ENCODE measurements around the gene UBE2C.

Gene UBE2C

GRCh38 chr20:45845452-45845851 lies 33.0 kb downstream of the UBE2C start:
- Histone ChIP-seq H3K4me3 (ENCODE audit: insufficient read depth, low read length, poor library complexity, severe bottlenecking) (no peak overlapping the region), H3K9me3 (ENCODE audit: insufficient read depth, low read length) (no peaks in the 10 kb centered on the region), H3K27ac (ENCODE audit: low read depth, low read length) (no peak overlapping the region), H3K9me2 (replicated peaks; ENCODE audit: insufficient read depth, low read length) (no peaks in the 10 kb centered on the region), H3K27me3 (ENCODE audit: low read length) (no peaks in the 10 kb centered on the region), H2AFZ (ENCODE audit: low read depth, low read length, severe bottlenecking) (no peak overlapping the region), H3K9ac (ENCODE audit: low read length) (no peak overlapping the region), H3K4me2 (ENCODE audit: low read depth, low read length, poor library complexity, severe bottlenecking) (no peak overlapping the region), H4K20me1 (ENCODE audit: low read depth, low read length) (no peaks in the 10 kb centered on the region), H3F3A (ENCODE audit: insufficient read depth) (no peaks in the 10 kb centered on the region), H3K36me3 (ENCODE audit: low read length) (no peaks in the 10 kb centered on the region), H3K79me2 (ENCODE audit: insufficient read depth, low read length) (no peaks in the 10 kb centered on the region)
- TF ChIP-seq CTCF (IDR thresholded peaks at IDR 0.05; ENCODE audit: insufficient read depth, low read length, poor library complexity, severe bottlenecking), result no peak
- TF ChIP-seq EZH2phosphoT487 (conservative IDR thresholded peaks at IDR 0.05; ENCODE audit: low read length), result no peak

- Histone ChIP-seq H3K4me2 (ENCODE audit: low read depth, low read length, poor library complexity, severe bottlenecking) (no peak overlapping the region), H3K9me3 (ENCODE audit: insufficient read depth, low read length) (no peaks in the 10 kb centered on the region), H3K9ac (ENCODE audit: low read length) (no peak overlapping the region), H3K79me2 (ENCODE audit: insufficient read depth, low read length) (no peaks in the 10 kb centered on the region), H3K4me3 (ENCODE audit: insufficient read depth, low read length, poor library complexity, severe bottlenecking) (no peak overlapping the region), H3K36me3 (ENCODE audit: low read length) (no peaks in the 10 kb centered on the region), H3K9me2 (replicated peaks; ENCODE audit: insufficient read depth, low read length) (no peaks in the 10 kb centered on the region), H3K27ac (ENCODE audit: low read depth, low read length) (no peak overlapping the region), H3K27me3 (ENCODE audit: low read length) (no peaks in the 10 kb centered on the region), H2AFZ (ENCODE audit: low read depth, low read length, severe bottlenecking) (no peak overlapping the region), H4K20me1 (ENCODE audit: low read depth, low read length) (no peaks in the 10 kb centered on the region), H3F3A (ENCODE audit: insufficient read depth) (no peaks in the 10 kb centered on the region)
- TF ChIP-seq CTCF (IDR thresholded peaks at IDR 0.05; ENCODE audit: insufficient read depth, low read length, poor library complexity, severe bottlenecking), result no peak
- no peak for TF ChIP-seq EZH2phosphoT487 (conservative IDR thresholded peaks at IDR 0.05; ENCODE audit: low read length)
Measured at GRCh38 chr20:45848421-45848820, 36.0 kb downstream of the UBE2C start.

GRCh38 chr20:45848969-45849582 lies 36.6 kb downstream of the UBE2C start:
- Histone ChIP-seq H2AFZ (ENCODE audit: low read depth, low read length, severe bottlenecking) (no peak overlapping the region), H3F3A (ENCODE audit: insufficient read depth) (no peaks in the 10 kb centered on the region), H3K4me2 (ENCODE audit: low read depth, low read length, poor library complexity, severe bottlenecking) (no peak overlapping the region), H3K79me2 (ENCODE audit: insufficient read depth, low read length) (no peaks in the 10 kb centered on the region), H3K9me3 (ENCODE audit: insufficient read depth, low read length) (no peaks in the 10 kb centered on the region), H3K9me2 (replicated peaks; ENCODE audit: insufficient read depth, low read length) (no peaks in the 10 kb centered on the region), H3K4me3 (ENCODE audit: insufficient read depth, low read length, poor library complexity, severe bottlenecking) (no peak overlapping the region), H3K27ac (ENCODE audit: low read depth, low read length) (no peak overlapping the region), H4K20me1 (ENCODE audit: low read depth, low read length) (no peaks in the 10 kb centered on the region), H3K36me3 (ENCODE audit: low read length) (no peaks in the 10 kb centered on the region), H3K9ac (ENCODE audit: low read length) (no peak overlapping the region), H3K27me3 (ENCODE audit: low read length) (no peaks in the 10 kb centered on the region)
- TF ChIP-seq CTCF (IDR thresholded peaks at IDR 0.05; ENCODE audit: insufficient read depth, low read length, poor library complexity, severe bottlenecking) (no peak), EZH2phosphoT487 (conservative IDR thresholded peaks at IDR 0.05; ENCODE audit: low read length) (no peak)
